AG04449 (cell line): Measurements from ENCODE around the gene RPTN.

Experiments
- CTCF ChIA-PET: fragments of 350-600 bp; formaldehyde crosslinking; extraction: SDS; loops from one replicate; lab custom pipeline; 2021; ENCODE audit warnings: antibody characterized with exemption; lab: Yijun Ruan, JAX
- POLR2A ChIA-PET: fragments of 400-600, 350-600 bp; formaldehyde crosslinking; extraction: SDS; loops from one replicate; lab custom pipeline; 2020; ENCODE audit warnings: antibody characterized with exemption, inconsistent platforms; lab: Yijun Ruan, JAX
- DNase-seq: peaks from one replicate; pipeline ENCODE4 v3.0.0-alpha.2; 2010; ENCODE audit warnings: low read depth, low spot score
- H3K4me3 ChIP-seq: 2 replicates; pipeline ENCODE4 v1.5.1; 2011; ENCODE audit warnings: low read depth, mild to moderate bottlenecking, control low read depth, low read length
- TF ChIP-seq, protein P1 (sequence below): IDR thresholded peaks from one replicate; pipeline ENCODE4 v1.5.1; 2011; ENCODE audit warnings: mild to moderate bottlenecking, moderate library complexity, low read length, control low read depth, inconsistent platforms; ENCODE audit not compliant: insufficient read depth; ENCODE audit errors: missing control alignments

RPTN gene

DNA sequence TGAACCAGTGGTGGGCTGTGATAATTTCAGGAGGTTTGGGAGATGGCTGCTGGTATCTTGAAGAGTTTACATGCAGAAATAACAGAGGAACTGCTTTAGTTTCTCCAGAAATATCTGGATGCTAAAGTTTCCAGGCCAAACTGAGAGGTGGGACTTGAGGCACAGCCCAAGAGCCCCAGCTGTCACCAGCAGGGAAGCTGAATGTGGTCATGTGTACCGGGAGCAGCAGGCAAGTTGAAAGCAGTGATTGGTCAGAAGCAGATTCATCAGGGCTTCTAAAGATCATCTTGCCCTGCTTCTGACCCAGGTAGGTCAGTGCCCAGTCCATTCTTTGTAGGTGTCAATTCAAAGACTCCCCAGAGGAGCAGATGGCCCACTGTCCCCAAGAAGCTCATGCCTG, 7.9 kb upstream of the RPTN start:
- ChIA-PET POLR2A (no interaction called here), CTCF (interaction anchor here (1.4 kb wide), 1 partner anchor 17 kb away, joined by 3 read pairs; no protein-coding TSS in a partner anchor)
- DNase-seq: no peak
- H3K4me3 ChIP-seq: no peak overlapping the region
- TF ChIP-seq, protein P1, sequence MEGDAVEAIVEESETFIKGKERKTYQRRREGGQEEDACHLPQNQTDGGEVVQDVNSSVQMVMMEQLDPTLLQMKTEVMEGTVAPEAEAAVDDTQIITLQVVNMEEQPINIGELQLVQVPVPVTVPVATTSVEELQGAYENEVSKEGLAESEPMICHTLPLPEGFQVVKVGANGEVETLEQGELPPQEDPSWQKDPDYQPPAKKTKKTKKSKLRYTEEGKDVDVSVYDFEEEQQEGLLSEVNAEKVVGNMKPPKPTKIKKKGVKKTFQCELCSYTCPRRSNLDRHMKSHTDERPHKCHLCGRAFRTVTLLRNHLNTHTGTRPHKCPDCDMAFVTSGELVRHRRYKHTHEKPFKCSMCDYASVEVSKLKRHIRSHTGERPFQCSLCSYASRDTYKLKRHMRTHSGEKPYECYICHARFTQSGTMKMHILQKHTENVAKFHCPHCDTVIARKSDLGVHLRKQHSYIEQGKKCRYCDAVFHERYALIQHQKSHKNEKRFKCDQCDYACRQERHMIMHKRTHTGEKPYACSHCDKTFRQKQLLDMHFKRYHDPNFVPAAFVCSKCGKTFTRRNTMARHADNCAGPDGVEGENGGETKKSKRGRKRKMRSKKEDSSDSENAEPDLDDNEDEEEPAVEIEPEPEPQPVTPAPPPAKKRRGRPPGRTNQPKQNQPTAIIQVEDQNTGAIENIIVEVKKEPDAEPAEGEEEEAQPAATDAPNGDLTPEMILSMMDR: no peak

DNA sequence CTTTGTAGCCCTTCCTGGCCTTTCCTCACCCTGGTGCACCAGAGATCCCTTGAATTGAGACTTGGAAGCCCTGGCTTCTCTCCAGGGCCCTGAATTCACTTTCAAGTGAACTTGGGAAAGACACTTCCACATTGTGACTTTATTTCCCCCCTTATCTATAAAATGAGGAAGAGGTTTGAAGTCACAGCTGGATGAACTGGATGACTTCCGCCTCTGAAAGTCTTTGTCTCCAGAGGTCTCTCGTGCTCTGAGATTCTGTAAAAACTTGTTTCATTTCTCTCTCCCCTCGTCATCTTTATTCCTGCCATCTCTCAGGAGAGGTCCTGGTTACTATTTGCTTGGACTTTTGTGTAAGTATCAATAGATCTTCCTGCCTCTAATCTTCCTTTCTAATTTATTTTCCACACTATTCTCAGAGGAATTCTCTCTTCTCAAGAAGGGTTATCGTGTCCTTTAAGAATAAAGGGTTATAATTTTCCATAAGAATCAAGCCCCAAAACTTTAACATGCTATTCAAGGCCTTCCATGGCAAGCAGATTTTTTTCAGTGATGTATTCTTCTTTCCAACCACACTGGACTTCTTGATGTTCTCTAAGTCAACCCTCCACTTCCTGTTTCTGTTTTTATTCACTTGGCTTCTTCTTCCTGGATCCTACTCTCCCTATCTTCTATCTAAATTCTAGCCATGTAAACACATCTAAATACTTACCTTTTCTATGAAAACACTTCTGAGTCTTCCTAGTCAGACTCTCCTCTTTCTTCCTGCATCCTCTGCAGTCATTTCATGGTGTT, 6.5 kb upstream of the RPTN start:
- TF ChIP-seq, protein P1: no peak
- ChIA-PET CTCF (interaction anchor here (0.7 to 1.6 kb wide), 2 partner anchors 17 to 24 kb away, joined by 3 to 5 read pairs; no protein-coding TSS in a partner anchor), POLR2A (no interaction called here)
- no peak for DNase-seq
- H3K4me3 ChIP-seq: no peak overlapping the region

DNA sequence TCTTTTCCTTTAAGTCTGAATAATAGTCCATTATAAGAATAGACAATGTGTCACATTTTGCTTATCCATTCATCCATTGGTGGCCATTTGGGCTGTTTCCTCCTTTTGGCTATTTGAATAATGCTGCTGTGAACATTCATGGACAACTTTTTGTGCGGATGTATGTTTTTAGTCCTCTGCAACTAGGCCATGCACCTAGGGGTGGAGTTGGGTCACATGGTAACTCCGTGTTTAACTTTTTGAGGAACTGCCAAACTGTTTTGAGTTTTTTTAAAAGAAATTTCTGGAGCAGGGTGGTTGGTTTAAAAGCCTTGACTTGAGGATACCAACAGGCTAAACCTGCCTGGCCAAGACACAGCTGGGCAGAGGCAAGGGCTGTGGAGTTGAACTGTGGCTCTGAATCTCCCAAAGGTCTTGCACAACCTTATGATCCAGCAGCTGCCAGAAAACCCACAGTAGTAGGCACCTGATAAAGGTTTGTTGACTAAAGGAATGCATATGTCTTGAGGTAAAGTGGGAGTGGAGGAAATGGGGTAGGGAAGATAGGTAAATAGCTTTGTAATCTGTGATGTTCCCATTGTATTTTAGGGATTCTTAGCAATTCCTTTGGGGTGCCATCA, 5.6 kb upstream of the RPTN start:
- CTCF ChIA-PET: interaction anchor here (0.7 to 1.6 kb wide), 6 partner anchors 15 to 111 kb away, joined by 3 to 5 read pairs (median 3); no protein-coding TSS in a partner anchor
- H3K4me3 ChIP-seq: no peak overlapping the region
- TF ChIP-seq, protein P1: no peak
- DNase-seq: no peak
- POLR2A ChIA-PET: no interaction called here

DNA sequence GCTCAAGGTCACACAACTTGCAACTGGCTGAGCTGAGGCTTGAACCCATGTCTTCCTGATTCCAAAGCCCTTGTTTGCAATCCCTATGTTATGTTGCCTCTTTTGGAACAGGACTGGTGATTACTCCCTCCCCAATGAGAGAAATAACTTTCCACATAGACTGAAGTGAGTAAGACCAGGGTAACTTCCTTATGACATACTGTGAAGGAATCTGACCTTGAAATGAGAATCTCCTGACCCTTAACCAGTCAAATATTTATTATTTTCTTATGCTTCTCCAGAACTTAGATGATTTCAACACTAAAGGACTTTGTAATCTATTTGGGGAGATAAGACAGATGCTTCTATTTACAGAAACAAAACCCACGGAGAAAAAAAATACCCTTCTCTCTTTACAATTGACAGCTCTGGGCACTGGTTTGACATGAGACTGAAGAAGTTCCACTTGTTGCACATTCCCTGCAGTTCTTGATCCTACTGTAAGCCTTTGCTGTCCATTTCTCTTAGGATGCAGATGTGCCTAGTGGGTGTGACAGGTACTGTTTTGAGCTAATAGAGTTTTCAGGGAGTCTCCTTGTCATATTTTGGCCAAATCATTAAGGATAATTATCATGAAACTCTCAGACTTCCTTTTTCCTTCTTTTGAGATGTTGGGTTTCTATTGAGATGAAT, 3.9 kb upstream of the RPTN start:
- POLR2A ChIA-PET: no interaction called here
- CTCF ChIA-PET: interaction anchor here (0.9 to 1.9 kb wide), 5 partner anchors 9 to 110 kb away, joined by 3 to 11 read pairs (median 4); no protein-coding TSS in a partner anchor

DNA sequence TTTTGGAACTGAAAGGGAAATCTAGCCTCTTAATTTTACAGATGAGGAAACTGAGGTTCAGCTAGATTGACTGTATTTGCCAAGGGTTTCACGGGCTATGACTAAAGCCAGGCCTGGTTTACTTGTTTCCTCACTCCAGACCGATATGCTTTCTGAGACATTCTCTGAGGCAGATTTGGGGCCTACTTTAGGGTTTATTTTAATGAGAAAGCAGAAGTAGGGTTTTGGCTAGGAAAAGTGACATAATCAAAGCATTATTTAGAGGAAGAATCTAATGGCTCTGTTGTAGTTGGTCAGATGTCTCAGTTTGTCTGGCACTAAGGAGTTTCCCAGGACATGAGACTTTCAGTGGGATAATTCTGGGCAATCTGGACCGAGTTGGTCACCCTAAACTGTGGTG, 1.5 kb upstream of the RPTN start:
- TF ChIP-seq, protein P1: no peak
- H3K4me3 ChIP-seq: no peak overlapping the region
- ChIA-PET POLR2A (no interaction called here), CTCF (interaction anchor here (0.8 to 4.8 kb wide), 5 partner anchors 8 to 299 kb away, joined by 3 to 32 read pairs (median 5); no protein-coding TSS in a partner anchor)
- DNase-seq: no peak

More for the DNA sequence above, 3.9 kb upstream of the RPTN start:
- H3K4me3 ChIP-seq: no peak overlapping the region
- TF ChIP-seq, protein P1: no peak
- peak; percentile 76 for DNase-seq
